Sigmoid colon (tissue), 4 donors: ENCODE results near the gene ACTR10.

Experiments
- CTCF ChIP-seq, 4 experiments: fragments of 450-650 bp in 3 of 4; fragments of 200-600 bp in 1 of 4; IDR thresholded peaks; one replicate each; pipeline ENCODE4 v1.5.1; 2016 to 2019; ENCODE audit warnings: antibody characterized with exemption in 4 of 4, mild to moderate bottlenecking in 3 of 4, moderate library complexity in 2 of 4
- POLR2A ChIP-seq, 2 donors: fragments of 450-650 bp; IDR thresholded peaks; one replicate each; pipeline ENCODE4 v1.6.1; 2016; ENCODE audit warnings: antibody characterized with exemption in 2 of 2, mild to moderate bottlenecking in 2 of 2, moderate library complexity in 2 of 2
- POLR2AphosphoS5 ChIP-seq, 4 donors: sonication (generic); formaldehyde crosslinking; IDR thresholded peaks; one replicate each; pipeline ENCODE4 v1.6.1; 2017; ENCODE audit warnings: antibody characterized with exemption in 4 of 4

GRCh38 chr14:58171090-58171489 lies 28.9 kb upstream of the ACTR10 start:
- no peak for TF ChIP-seq CTCF (IDR thresholded peaks at IDR 0.05)
- TF ChIP-seq POLR2A (IDR thresholded peaks at IDR 0.05) = no peak
- no peak for TF ChIP-seq POLR2AphosphoS5 (IDR thresholded peaks at IDR 0.05)
